Left hindlimb (tissue), 1 donor: ENCODE measurements around the gene MBD5.

Experiments used
- DNase-seq: peaks from one replicate; pipeline ENCODE4 v3.0.0-alpha.2; 2018

Gene MBD5

GRCh38 chr2:148132412-148132811 lies 111.5 kb downstream of the MBD5 start:
- no peak for DNase-seq

- no peak for DNase-seq
Observed at GRCh38 chr2:148135705-148136104, 114.8 kb downstream of the MBD5 start.

- DNase-seq: no peak
Observed at GRCh38 chr2:148136441-148136840, 115.5 kb downstream of the MBD5 start.

- no peak for DNase-seq
Observed at GRCh38 chr2:148161909-148162435, 141.1 kb downstream of the MBD5 start.

DNA sequence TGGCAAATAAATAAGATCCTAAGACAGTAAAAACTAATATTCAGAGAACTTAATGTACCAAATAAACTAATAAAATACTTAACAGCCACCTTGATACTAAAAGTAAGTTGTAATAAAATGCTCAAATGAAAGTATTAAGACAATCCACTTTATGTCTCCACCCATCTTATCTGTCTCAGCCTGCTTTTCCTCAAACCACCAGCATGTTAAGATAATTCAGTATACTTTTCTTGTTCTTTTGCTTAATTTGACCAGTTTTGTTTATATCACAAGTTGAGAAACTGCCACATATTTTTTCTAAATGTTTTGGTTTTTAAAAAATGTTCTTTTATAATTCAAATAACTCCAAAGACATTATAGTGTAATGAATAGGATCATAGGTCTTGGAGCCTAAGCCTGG lies 142.0 kb downstream of the MBD5 start:
- no peak for DNase-seq

GRCh38 chr2:148165975-148166374 lies 145.1 kb downstream of the MBD5 start:
- no peak for DNase-seq

GRCh38 chr2:148167241-148167766 lies 146.4 kb downstream of the MBD5 start:
- DNase-seq: no peak

DNA sequence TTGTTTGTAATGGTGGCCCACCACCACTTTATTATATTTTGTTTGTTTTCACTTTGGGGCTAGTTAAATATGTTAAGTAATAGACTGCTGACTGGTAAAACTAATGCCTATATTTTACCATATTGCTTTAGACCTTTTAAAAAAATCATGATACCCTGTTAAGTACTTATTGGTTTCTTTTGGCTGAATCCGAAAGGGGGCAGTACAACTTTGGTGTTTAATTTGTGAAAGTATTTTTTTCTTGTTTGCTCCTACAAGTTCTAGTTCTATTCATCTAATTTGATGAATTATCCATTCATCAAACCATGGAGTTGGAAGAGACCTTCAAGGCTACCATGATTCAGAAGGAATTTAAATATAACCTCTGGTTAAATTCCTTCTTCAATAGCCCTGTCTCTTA lies 147.0 kb downstream of the MBD5 start:
- DNase-seq: no peak

DNA sequence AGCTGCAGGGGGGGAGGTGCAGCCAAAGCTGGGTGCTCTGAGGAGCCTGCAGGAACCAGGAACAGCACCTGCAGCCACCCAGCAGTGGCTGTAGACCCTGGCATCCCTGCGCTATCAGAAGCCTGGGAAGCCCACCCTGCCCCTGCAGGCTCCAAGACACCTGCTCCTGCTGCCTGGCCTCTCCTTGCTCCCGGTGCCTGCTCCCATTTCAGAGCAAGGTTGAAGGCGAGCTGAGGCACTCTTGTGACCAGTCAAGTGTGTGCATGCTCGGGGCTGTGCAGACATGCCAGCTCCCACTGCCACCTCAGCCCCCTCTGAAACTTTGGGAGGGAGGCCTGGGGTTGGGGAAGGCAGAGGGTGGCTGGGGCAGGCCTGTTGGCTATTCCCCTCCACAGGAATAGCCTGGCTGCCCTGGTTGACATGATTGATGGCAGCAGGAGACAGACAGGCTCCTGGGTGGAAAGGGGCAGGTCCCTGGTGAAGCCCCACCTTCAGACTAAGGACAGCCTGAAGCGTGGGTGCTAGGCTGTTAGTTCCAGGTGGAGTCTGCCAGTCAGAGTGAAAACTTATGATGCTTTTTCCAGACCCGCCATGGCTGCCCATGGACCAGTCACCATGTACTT lies 151.4 kb downstream of the MBD5 start:
- DNase-seq: no peak

DNA sequence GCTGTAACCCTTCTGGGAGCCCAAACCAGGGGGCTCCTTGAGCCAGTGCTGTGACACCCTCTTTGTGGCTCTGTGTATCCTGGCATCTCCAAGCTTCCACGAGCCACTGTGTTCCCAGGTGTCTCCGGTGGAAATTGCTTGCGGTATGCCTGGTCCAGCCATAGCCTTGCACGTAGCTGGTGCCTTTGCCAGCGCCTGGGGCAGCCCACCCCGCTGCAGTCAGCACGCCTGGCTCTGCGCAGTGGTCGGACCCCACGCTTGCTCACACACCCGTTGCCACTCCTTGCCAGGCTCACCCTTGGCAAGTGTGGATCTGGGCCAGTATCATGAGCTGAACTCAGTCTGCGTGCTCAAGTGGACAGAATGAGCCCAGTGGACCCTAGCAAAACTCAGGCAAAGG lies 152.3 kb downstream of the MBD5 start:
- DNase-seq: no peak

- no peak for DNase-seq
Observed at GRCh38 chr2:148177559-148177958, 156.7 kb downstream of the MBD5 start.

DNA sequence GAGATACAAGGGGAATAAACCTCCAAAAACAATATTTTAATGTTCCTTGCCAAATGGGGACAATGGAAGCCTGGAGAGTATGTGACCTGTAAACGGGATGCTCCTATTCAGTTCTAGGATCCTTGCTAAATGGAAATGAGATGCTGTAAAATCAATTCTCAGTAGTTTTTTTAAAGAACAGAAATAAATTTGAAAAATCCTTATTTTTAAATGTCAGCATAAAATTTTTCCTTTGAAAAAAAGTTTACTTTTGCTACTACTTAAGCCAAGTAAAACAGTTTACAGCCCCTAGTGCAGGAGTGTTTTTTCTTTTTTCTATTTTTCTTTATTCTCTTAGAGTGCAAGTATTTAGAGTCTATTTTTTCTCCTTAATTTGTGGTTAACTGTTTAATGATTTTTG lies 158.8 kb downstream of the MBD5 start:
- no peak for DNase-seq

DNA sequence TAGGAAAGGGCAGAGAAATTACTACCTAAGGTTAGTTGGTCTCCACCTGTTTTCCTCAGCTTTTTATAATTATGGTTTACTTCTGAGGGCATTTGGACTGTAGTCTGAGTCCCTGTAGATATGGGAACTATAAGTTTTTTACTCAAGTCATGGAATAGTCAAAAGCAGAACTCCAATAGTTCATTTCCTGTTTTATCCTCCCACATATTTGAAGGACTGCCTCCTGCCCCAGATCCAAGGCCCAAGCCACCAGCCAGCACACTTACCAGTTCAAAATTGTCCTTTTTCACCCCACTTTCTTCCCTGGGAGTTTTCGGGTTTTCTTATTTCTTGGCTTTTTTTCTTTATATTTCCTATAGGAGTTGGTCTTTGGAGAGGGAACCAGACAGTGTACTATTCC lies 164.1 kb downstream of the MBD5 start:
- DNase-seq: no peak

GRCh38 chr2:148194882-148195281 lies 174.0 kb downstream of the MBD5 start:
- no peak for DNase-seq

DNA sequence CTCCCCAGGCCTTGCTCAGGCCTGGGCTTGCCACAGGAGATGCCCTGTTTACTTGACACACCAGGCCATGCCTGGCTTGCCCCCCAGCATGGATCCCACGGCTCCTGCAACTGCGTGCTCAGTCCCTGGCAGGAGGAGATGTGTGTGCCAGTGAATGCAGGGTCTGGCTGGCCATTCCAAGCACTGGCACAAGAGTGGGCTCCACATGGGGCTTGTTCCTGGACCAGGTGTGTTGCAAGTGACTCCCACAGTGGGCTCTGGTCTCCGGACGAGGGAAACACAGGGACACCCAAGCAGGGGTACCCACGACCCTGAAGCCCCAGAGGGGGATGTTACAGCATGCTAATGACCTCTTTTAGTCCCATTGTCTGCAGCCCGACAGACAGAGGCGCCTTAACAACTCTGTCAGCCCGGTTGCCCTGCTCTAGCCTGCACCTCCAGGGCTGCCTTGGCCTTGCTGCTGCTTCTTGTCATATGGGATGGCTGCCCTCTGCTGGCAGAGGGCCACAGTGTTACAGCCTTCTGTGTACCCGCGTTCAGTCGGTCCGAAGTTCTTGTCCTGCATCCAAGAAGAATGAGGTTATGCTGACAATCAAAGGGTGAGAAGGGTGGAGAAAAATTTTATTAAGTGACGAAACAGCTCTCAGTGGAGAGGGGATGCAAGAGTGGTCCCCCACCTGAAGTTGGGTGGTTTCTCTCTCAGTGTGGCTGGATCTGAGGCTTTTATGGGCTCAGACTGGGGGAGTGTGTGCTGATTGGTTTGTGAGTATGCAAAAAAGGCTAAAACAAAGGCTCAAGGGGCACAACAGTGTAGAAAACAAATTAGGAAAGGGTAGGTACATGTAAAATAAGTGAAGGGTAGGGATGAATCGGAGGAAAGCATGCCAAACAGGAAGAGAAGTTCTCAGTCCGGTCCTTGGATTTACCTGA lies 180.4 kb downstream of the MBD5 start:
- DNase-seq: peak; percentile 27

DNA sequence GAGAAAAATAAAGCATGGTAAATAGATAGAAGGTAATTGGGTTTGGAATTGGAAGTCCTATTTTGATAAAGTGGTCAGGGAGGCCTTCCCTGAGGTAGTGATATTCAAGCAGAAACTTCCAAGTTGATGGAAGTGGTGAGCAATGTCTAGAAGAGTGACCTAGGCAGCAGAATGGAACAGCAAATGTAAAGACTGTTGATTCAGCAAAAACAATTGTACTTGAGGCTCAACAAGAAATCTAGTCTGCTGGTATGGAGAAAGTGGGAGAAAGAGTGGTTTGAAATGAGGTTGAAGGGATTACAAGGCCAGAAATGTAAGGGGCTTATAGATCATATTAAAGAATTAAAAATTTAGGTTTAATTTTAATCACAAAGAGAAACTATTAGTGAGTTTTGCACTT lies 181.3 kb downstream of the MBD5 start:
- no peak for DNase-seq

- DNase-seq: no peak
Observed at GRCh38 chr2:148207111-148207510, 186.2 kb downstream of the MBD5 start.

DNA sequence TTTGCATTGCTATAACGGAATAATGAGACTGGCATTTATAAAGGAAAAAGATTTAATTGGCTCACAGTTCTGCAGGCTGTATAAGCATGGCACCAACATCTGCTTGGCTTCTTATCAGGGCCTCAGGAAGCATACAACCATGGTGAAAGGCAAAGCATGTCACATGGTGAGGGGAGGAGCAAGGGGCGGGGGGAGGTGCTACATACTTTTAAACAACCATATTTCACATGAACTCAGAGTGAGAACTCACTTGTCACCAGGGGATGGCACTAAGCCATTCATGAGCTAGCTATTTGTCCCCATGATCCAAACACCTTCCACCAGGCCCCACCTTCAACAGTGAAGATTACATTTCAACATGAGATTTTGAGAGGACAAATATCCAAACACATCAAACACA lies 188.7 kb downstream of the MBD5 start:
- DNase-seq: no peak

- no peak for DNase-seq
Observed at GRCh38 chr2:148218326-148219075, 197.6 kb downstream of the MBD5 start.

GRCh38 chr2:148221166-148221565 lies 200.3 kb downstream of the MBD5 start:
- DNase-seq: no peak

DNA sequence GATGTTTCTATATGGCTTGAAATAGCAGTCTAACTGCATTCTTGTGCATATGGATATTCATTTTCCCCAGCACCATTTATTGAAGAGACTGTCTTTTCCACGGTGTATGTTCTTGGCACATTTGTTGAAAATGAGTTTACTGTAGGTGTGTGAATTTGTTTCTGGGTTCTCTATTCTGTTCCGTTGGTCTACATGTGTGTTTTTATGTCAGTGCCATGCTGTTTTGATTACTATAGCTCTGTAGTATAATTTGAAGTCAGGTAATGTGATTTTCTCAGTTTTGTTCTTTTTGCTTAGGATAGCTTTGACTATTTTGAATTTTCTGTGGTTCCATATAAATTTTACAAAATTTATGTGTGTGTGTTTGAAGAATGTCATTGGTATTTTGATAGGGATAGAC lies 201.0 kb downstream of the MBD5 start:
- no peak for DNase-seq

- DNase-seq: no peak
Observed at GRCh38 chr2:148231858-148232257, 211.0 kb downstream of the MBD5 start.

DNA sequence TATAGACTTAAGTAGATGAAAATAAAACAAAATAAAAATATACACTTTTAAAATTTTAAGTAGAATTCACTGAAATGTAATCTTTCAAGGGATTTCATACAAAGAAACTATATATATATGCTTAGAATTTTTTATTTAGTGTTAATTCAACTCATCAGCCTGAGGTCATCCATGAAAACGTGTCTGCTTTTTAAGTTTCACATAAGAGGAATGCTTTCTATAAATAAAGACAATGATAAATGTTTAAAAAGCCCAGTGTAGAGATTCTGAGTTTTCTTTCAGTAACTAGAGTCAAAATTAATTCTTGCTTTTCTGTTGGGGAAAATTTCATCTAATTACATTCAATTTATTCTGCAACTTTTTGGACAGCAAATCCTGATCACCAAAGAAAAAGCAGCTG lies 213.3 kb downstream of the MBD5 start:
- DNase-seq: no peak
